Suprapubic skin (tissue), 3 donors: ENCODE data around the gene STRADB.

ENCODE experiments used
- CTCF ChIP-seq, 2 donors: fragments of 200-600 bp in 1 of 2; fragments of 450-650 bp in 1 of 2; sonication (generic) in 1 of 2; IDR thresholded peaks; one replicate each; pipeline ENCODE4 v1.5.1; 2016 to 2019; ENCODE audit warnings: antibody characterized with exemption in 2 of 2, mild to moderate bottlenecking in 1 of 2, moderate library complexity in 1 of 2
- POLR2A ChIP-seq, 2 donors: fragments of 450-650 bp; IDR thresholded peaks; one replicate each; pipeline ENCODE4 v1.6.1; 2017; ENCODE audit warnings: antibody characterized with exemption in 2 of 2, mild to moderate bottlenecking in 2 of 2, moderate library complexity in 2 of 2

DNA sequence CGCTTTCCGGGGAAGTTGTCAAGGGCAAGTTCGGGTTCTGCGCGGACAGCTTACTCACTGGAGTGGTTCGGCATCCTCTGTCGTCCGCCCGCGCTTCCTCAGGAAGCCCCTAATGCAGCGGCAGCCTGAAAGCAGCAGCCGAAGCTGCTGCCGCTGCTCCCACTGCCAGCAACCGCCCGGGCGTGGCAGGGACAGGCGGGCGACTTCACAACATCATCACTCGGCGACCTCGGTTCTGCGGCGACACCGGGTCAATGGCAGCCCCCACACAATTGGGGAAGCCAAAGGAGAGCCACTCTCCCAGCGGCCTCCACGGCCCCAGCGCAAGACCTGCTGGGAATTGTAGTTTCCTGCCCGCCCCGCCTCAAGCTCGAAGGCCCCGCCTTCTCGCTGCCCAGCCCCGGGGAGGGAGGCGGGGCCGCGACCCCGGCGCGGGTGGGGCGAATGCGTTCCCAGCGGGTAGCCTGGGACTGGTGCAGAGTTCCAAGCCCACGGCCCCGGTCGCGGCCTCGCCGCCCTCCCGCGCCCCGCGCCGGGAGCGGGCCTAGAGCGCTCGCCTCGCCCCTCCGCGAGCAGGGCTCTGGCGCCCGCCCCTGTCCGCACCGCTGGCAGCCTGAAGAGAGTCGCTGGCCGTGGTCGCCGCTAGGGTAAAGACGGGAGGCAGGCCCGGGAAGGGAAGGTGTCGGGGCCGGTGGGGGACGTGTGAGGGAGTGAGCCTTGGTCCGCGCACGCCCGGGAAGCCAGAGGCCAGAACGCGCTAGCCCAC lies at the start of gene STRADB, which contains the start of gene TRAK2:
- TF ChIP-seq CTCF (IDR thresholded peaks at IDR 0.05) = peak in 1 of 2 donors; percentile 39
- TF ChIP-seq POLR2A (IDR thresholded peaks at IDR 0.05) = peak in 1 of 2 donors; percentile 53
